SU-DHL-6 (cell line): ENCODE measurements around the gene TFEB.

Experiments used
- H2AFZ ChIP-seq: fragments of 200-600 bp; sonication (generic); 2 replicates; pipeline ENCODE4 v1.6.1; 2014; ENCODE audit warnings: low read depth, mild to moderate bottlenecking, moderate library complexity, mixed read lengths, antibody characterized with exemption, low read length; ENCODE audit not compliant: severe bottlenecking
- H3F3A ChIP-seq: fragments of 200-600 bp; shearing (Covaris generic); 2 replicates; pipeline ENCODE4 v1.6.0; 2016; ENCODE audit warnings: antibody characterized with exemption, mild to moderate bottlenecking; ENCODE audit not compliant: insufficient read depth
- H3K27ac ChIP-seq: fragments of 200-600 bp; sonication (generic); 2 replicates; pipeline ENCODE4 v1.5.1; 2016; ENCODE audit warnings: low read depth, mild to moderate bottlenecking, low read length, moderate library complexity, mixed read lengths
- H3K27me3 ChIP-seq: fragments of 200-600 bp; sonication (generic), shearing (Covaris generic); 2 replicates; pipeline ENCODE4 v1.6.0; 2014; ENCODE audit warnings: mild to moderate bottlenecking, low read length
- H3K36me3 ChIP-seq: fragments of 200-600 bp; sonication (generic); 2 replicates; pipeline ENCODE4 v1.6.1; 2014; ENCODE audit warnings: mild to moderate bottlenecking, low read length, mixed read lengths
- H3K4me2 ChIP-seq: fragments of 300-600, 200-600 bp; shearing (Covaris generic), sonication (generic); 2 replicates; pipeline ENCODE4 v1.6.0; 2014; ENCODE audit warnings: low read length, low read depth, mild to moderate bottlenecking; ENCODE audit not compliant: poor library complexity, severe bottlenecking
- H3K4me3 ChIP-seq: fragments of 200-600 bp; sonication (generic); 2 replicates; pipeline ENCODE4 v1.5.1; 2014; ENCODE audit warnings: antibody characterized with exemption, low read length, mild to moderate bottlenecking, mixed read lengths; ENCODE audit not compliant: insufficient read depth, poor library complexity, severe bottlenecking
- H3K79me2 ChIP-seq: fragments of 200-600 bp; sonication (generic); 2 replicates; pipeline ENCODE4 v1.6.1; 2014; ENCODE audit warnings: mild to moderate bottlenecking, low read length, moderate library complexity; ENCODE audit not compliant: insufficient read depth
- H3K9ac ChIP-seq: fragments of 200-600 bp; sonication (generic); 2 replicates; pipeline ENCODE4 v1.7.0; 2014; ENCODE audit warnings: mild to moderate bottlenecking, low read length
- H3K9me2 ChIP-seq: fragments of 200-600 bp; sonication (generic); replicated peaks from 2 replicates; pipeline ENCODE4 v1.6.1; 2014; ENCODE audit warnings: low read length; ENCODE audit not compliant: insufficient read depth
- H3K9me3 ChIP-seq: fragments of 200-600 bp; sonication (generic); 2 replicates; pipeline ENCODE4 v1.6.1; 2014; ENCODE audit warnings: low read length, mixed read lengths; ENCODE audit not compliant: insufficient read depth
- H4K20me1 ChIP-seq: fragments of 200-600 bp; sonication (generic); 2 replicates; pipeline ENCODE4 v1.6.1; 2014; ENCODE audit warnings: low read depth, mild to moderate bottlenecking, antibody characterized with exemption, low read length, moderate library complexity, mixed read lengths
- CTCF ChIP-seq: fragments of 200-600 bp; sonication (generic); IDR thresholded peaks from one replicate; pipeline ENCODE4 v1.5.1; 2017; ENCODE audit warnings: antibody characterized with exemption, mild to moderate bottlenecking, low read length, moderate library complexity; ENCODE audit not compliant: insufficient read depth, poor library complexity, severe bottlenecking
- EZH2phosphoT487 ChIP-seq: fragments of 200-600 bp; sonication (generic), shearing (Covaris generic); conservative IDR thresholded peaks from 2 replicates; pipeline ENCODE4 v1.6.1; 2018; ENCODE audit warnings: mild to moderate bottlenecking, antibody characterized with exemption, low read length, moderate library complexity, mixed read lengths

Gene TFEB

DNA sequence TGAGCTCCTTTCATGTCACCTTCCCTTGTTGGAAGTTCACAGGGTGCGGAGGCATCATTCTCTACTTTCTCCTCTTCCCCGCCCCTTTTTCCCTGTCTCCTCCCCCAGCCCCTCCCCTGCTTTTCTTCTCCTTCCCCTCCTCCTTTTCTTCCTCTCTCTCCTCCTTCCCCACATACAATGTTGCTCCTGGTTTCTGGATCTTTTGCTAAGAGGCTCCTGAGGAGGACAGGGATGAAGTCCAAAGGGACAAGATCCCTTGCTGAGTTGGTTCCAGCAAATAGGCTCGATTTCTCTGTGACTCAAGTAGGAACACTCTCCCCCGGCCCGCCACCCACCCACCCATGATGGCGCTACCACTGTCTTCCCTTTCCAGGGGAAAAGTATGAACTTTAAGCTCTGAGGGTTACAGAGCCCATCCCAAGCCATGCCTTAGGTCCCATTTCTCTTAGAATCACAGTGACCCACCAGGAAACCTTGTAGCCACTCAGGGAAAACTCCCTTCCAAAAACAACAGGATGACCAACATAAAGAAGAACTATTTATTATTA lies 852 bp upstream of the TFEB start:
- Histone ChIP-seq H2AFZ (no peak overlapping the region), H3K4me2 (peak overlapping the region; percentile 79)

GRCh38 chr6:41734666-41735426 lies 562 bp downstream of the TFEB start:
- Histone ChIP-seq H3K4me2 (peak overlapping the region; percentile 74), H4K20me1 (no peaks in the 10 kb centered on the region), H3K9me2 (no peaks in the 10 kb centered on the region), H3K9me3 (no peaks in the 10 kb centered on the region), H3K36me3 (no peaks in the 10 kb centered on the region), H3K9ac (peak overlapping the region; percentile 78), H3K79me2 (peaks cover 37% of the 10 kb centered on the region), H3K27ac (peak overlapping the region; percentile 93), H3K4me3 (peak overlapping the region; percentile 61), H2AFZ (peak overlapping the region; percentile 27), H3F3A (peaks cover 21% of the 10 kb centered on the region), H3K27me3 (no peaks in the 10 kb centered on the region)
- no peak for TF ChIP-seq CTCF
- no peak for TF ChIP-seq EZH2phosphoT487

More for the DNA sequence above, 852 bp upstream of the TFEB start:
- peaks cover 23% of the 10 kb centered on the region for H3K79me2 ChIP-seq
- no peaks in the 10 kb centered on the region for H3K9me3 ChIP-seq
- H3K36me3 ChIP-seq: no peaks in the 10 kb centered on the region
- no peaks in the 10 kb centered on the region for H3K27me3 ChIP-seq
- H3K9ac ChIP-seq: no peak overlapping the region
- H3K9me2 ChIP-seq: no peaks in the 10 kb centered on the region
- H3K27ac ChIP-seq: no peak overlapping the region
- H3F3A ChIP-seq: peaks cover 21% of the 10 kb centered on the region
- TF ChIP-seq EZH2phosphoT487 (no peak), CTCF (no peak)
- H3K4me3 ChIP-seq: no peak overlapping the region
- H4K20me1 ChIP-seq: no peaks in the 10 kb centered on the region

- Histone ChIP-seq H3K4me3 (peak overlapping the region; percentile 61), H2AFZ (no peak overlapping the region), H3K4me2 (peak overlapping the region; percentile 74), H3K9me3 (no peaks in the 10 kb centered on the region), H3K9me2 (no peaks in the 10 kb centered on the region), H3K36me3 (no peaks in the 10 kb centered on the region), H3K79me2 (peaks cover 46% of the 10 kb centered on the region), H3K27ac (peak overlapping the region; percentile 93), H4K20me1 (no peaks in the 10 kb centered on the region), H3F3A (peaks cover 28% of the 10 kb centered on the region), H3K9ac (peak overlapping the region; percentile 78), H3K27me3 (no peaks in the 10 kb centered on the region)
- TF ChIP-seq EZH2phosphoT487: no peak
- peak; percentile 11 for TF ChIP-seq CTCF
Observed at GRCh38 chr6:41733707-41734665, 1.4 kb downstream of the TFEB start.
